Measurements from ENCODE around the gene PTPRG. TPM values are rescaled to one million over a fixed set of nuclear protein-coding genes. Genes with fewer than 3 reads are reported as not detected.

The PTPRG gene
- total RNA-seq, 1 experiment from 2014 or later: 0.74 TPM

DNA sequence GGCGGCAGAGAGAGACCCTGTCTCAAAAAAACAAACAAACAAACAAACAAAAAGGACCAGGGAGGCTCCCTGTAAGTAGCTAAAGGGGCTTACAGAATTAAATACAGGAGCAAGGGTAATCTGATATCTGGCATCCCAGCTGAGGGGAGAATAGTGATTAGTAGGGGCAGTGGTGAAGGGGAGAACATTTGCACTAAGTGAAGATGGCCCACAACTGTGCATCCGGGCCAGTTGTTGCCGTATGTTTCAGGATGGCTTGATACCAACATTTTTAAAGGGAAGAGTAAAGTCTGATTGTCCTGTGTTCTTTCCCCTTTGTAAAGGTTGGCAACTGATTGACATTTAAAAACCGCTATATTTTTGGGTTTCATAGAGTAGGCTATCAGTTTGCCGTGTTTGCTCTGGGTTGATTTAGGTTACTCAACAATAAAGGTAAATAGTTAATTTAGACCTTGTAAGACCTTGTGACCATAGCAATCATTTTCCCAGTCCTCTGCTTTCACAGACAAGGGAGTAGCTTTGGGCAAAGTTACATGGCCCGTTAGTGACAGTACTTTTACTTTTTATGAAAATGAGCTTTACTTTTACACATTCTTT lies 167.8 kb downstream of the PTPRG start:
- BruUV-seq (replicated peaks): no TSS peak
- TF ChIP-seq CTCF (IDR thresholded peaks at IDR 0.05): no peak
- TF ChIP-seq, protein P1, sequence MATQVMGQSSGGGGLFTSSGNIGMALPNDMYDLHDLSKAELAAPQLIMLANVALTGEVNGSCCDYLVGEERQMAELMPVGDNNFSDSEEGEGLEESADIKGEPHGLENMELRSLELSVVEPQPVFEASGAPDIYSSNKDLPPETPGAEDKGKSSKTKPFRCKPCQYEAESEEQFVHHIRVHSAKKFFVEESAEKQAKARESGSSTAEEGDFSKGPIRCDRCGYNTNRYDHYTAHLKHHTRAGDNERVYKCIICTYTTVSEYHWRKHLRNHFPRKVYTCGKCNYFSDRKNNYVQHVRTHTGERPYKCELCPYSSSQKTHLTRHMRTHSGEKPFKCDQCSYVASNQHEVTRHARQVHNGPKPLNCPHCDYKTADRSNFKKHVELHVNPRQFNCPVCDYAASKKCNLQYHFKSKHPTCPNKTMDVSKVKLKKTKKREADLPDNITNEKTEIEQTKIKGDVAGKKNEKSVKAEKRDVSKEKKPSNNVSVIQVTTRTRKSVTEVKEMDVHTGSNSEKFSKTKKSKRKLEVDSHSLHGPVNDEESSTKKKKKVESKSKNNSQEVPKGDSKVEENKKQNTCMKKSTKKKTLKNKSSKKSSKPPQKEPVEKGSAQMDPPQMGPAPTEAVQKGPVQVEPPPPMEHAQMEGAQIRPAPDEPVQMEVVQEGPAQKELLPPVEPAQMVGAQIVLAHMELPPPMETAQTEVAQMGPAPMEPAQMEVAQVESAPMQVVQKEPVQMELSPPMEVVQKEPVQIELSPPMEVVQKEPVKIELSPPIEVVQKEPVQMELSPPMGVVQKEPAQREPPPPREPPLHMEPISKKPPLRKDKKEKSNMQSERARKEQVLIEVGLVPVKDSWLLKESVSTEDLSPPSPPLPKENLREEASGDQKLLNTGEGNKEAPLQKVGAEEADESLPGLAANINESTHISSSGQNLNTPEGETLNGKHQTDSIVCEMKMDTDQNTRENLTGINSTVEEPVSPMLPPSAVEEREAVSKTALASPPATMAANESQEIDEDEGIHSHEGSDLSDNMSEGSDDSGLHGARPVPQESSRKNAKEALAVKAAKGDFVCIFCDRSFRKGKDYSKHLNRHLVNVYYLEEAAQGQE (IDR thresholded peaks at IDR 0.05; ENCODE audit: insufficient read depth in 1 of 2, low read depth in 2 of 2, low read length in 1 of 2): no peak
- no peak for TF ChIP-seq SIN3A (IDR thresholded peaks at IDR 0.05; ENCODE audit: borderline replicate concordance, insufficient read depth, low read depth, low read length)
- no peak for TF ChIP-seq TCF7L2 (IDR thresholded peaks at IDR 0.05; ENCODE audit: low read depth, low read length)
- no peak for TF ChIP-seq POLR2AphosphoS5 (IDR thresholded peaks at IDR 0.05; ENCODE audit: low read depth, low read length)
- no peaks in the 10 kb centered on the region for H3K36me3 ChIP-seq (ENCODE audit: control insufficient read depth, insufficient read depth, low read length)
- no peaks in the 10 kb centered on the region for H3K27me3 ChIP-seq (ENCODE audit: control insufficient read depth, insufficient read depth, low read length)
- no peak for ATAC-seq
- DNase-seq (ENCODE audit: low read depth, low spot score): no peak
- in situ Hi-C loops (cut with HindIII; ENCODE audit: low pct_unique_long_range_greater_than_20kb, low sequenced_read_pairs): no loop called here
- H3K27ac ChIP-seq (ENCODE audit: low read length): no peak overlapping the region
- no peak overlapping the region for H3K4me3 ChIP-seq (ENCODE audit: low read depth in 2 of 2, low read length in 2 of 2)
- CTCF ChIA-PET: no interaction called here
- no peaks in the 10 kb centered on the region for H3K9me3 ChIP-seq (ENCODE audit: control insufficient read depth, insufficient read depth, low read depth, low read length)
- no peaks in the 10 kb centered on the region for H3K4me1 ChIP-seq (ENCODE audit: control insufficient read depth, insufficient read depth, low read length)
- intact Hi-C loops (cut with micrococcal nuclease; ENCODE audit: unreplicated experiment): no loop called here
- POLR2A ChIA-PET: no interaction called here

DNA sequence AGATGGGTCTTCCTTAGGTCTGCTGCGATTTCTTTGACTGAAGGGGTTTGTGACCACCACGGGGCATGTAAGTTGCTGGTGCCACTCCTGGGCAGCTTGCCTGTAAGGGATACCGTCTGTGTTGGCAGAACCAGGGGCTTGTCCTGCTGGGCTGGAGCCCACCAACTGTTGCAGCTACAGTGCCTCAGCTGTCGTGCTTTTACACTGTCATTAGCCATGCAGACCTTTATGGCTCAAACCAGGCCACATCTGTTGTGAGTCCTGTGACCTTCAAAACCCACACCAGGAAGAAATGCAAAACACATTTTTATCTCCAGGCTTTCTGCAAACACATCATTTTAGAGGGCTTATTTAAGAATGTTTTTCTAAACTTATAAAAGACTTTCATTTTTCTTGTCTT lies 168.7 kb downstream of the PTPRG start:
- in situ Hi-C loops (cut with HindIII; ENCODE audit: low pct_unique_long_range_greater_than_20kb, low sequenced_read_pairs): no loop called here
- TF ChIP-seq, protein P1 (IDR thresholded peaks at IDR 0.05; ENCODE audit: insufficient read depth in 1 of 2, low read depth in 2 of 2, low read length in 1 of 2): no peak
- no peak for TF ChIP-seq CTCF (IDR thresholded peaks at IDR 0.05)
- no peak for TF ChIP-seq TCF7L2 (IDR thresholded peaks at IDR 0.05; ENCODE audit: low read depth, low read length)
- TF ChIP-seq POLR2AphosphoS5 (IDR thresholded peaks at IDR 0.05; ENCODE audit: low read depth, low read length): no peak
- TF ChIP-seq SIN3A (IDR thresholded peaks at IDR 0.05; ENCODE audit: borderline replicate concordance, insufficient read depth, low read depth, low read length): no peak
- ATAC-seq (no peak), DNase-seq (ENCODE audit: low read depth, low spot score) (no peak)
- Histone ChIP-seq H3K36me3 (ENCODE audit: control insufficient read depth, insufficient read depth, low read length) (no peaks in the 10 kb centered on the region), H3K4me3 (ENCODE audit: low read depth in 2 of 2, low read length in 2 of 2) (no peak overlapping the region), H3K27me3 (ENCODE audit: control insufficient read depth, insufficient read depth, low read length) (no peaks in the 10 kb centered on the region), H3K4me1 (ENCODE audit: control insufficient read depth, insufficient read depth, low read length) (no peaks in the 10 kb centered on the region), H3K27ac (ENCODE audit: low read length) (no peak overlapping the region), H3K9me3 (ENCODE audit: control insufficient read depth, insufficient read depth, low read depth, low read length) (no peaks in the 10 kb centered on the region)
- POLR2A ChIA-PET: no interaction called here
- no TSS peak for BruUV-seq (replicated peaks)
- CTCF ChIA-PET: no interaction called here
- intact Hi-C loops (cut with micrococcal nuclease; ENCODE audit: unreplicated experiment): no loop called here

All from Panc1 (cell line).